HG03432 (cell line): ENCODE results near the gene DUSP22.
"Not testable (repeated sequence)": the region's sequence is repeated elsewhere in the genome, so short reads cannot be mapped to it uniquely, and the experiment has no call there.

Experiments used
- ATAC-seq: cut with Tn5 transposase; IDR thresholded peaks from one replicate; pipeline ENCODE4 v1.9.1; 2021; ENCODE audit warnings: mild to moderate bottlenecking, moderate library complexity; ENCODE audit not compliant: unreplicated experiment

The DUSP22 gene

DNA sequence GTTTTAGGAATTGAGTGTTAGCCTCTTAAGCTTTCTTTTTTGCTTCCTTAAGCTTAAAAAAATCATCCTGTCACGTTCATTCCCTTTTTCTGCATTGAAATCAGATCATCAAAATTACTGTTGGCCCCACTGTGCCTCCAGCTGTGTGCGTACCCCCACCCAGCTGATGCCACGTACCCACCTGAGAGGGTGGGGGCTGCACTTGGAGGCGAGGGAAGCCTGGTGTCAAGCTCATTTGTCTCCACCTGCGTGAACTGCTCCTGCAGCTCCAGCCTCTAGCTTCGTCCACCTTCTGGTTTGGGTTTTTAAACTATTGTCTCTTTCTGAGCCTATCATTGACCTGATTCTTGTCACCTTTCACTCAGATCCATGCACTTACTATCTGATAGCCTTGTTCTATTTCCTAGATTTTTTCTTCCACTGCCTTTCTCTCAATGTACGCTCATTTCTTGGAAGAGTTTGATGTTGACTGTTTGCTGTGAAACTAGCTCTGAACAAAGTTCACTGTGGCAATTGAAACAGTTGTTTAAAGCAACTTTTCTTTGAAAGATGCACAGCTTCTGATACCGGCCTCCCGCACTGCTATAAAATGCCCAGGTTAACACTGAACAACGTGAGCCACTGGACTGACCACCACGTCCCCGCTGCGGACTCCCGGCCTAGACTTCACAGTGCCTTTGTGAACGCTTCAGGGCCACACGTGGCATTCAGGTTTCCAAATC lies 69.3 kb downstream of the DUSP22 start:
- no peak for ATAC-seq

- no peak for ATAC-seq
Observed at GRCh38 chr6:362231-362923, 70.1 kb downstream of the DUSP22 start.

DNA sequence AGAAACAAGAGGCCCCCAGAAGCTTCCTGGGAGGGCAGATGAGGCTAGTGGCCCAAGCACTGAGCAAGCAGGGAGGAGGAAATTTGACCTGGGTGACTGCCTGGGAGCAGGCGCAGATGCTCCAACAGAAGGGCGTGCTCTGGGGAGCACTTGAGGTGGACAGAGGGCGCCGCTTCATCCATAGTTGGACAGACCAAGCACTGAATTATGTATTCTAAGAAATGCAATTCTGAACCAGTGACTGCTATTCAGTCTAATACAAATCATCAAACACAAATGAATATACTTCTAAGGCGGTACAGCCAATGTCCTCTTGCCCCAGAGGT lies 70.6 kb downstream of the DUSP22 start:
- no peak for ATAC-seq

- no peak for ATAC-seq
Observed at GRCh38 chr6:363291-363690, 71.0 kb downstream of the DUSP22 start.

GRCh38 chr6:363909-364308 lies 71.6 kb downstream of the DUSP22 start:
- ATAC-seq, result no peak

DNA sequence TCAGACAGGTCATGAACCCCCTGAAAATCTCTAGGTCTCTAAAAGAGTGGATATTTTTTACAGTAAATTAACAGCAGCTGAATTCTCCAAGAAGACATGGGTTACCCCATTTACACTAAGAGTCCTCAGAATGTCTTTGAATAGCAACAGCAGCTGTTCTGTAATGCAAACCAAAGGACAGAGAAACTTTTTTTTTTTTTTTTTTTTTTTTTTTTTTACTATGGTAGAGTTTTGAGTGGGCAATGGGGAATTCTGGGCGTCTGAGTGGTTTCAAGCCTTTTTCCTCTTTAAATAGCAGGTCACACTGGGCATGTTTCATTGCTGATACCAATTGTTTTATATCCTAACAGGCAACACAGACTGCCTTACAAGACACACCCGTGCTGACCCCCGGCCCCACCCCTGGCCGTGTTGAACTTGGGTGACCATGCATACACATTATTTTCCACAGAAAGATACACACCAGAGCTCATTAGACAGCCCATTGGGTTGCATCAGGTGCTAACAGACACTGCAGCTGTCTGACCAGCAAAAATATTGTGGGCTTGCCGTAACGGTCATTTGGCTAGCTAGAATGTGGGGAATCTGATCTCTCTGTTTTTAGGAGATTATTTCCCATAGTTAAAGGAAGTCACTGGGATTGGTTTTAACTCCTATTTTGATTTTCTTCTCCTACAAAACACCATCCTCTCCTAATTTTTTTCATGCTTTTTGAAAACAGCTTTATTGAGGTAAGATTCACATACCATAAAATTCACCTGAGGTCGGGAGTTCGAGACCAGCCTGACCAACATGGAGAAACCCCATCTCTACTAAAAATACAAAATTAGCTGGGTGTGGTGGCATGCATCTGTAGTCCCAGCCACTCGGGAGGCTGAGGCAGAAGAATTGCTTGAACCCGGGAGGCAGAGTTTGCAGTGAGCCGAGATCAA lies 72.6 kb downstream of the DUSP22 start:
- peak; percentile 62 for ATAC-seq

- ATAC-seq, result no peak
Observed at GRCh38 chr6:365835-366234, 73.5 kb downstream of the DUSP22 start.

DNA sequence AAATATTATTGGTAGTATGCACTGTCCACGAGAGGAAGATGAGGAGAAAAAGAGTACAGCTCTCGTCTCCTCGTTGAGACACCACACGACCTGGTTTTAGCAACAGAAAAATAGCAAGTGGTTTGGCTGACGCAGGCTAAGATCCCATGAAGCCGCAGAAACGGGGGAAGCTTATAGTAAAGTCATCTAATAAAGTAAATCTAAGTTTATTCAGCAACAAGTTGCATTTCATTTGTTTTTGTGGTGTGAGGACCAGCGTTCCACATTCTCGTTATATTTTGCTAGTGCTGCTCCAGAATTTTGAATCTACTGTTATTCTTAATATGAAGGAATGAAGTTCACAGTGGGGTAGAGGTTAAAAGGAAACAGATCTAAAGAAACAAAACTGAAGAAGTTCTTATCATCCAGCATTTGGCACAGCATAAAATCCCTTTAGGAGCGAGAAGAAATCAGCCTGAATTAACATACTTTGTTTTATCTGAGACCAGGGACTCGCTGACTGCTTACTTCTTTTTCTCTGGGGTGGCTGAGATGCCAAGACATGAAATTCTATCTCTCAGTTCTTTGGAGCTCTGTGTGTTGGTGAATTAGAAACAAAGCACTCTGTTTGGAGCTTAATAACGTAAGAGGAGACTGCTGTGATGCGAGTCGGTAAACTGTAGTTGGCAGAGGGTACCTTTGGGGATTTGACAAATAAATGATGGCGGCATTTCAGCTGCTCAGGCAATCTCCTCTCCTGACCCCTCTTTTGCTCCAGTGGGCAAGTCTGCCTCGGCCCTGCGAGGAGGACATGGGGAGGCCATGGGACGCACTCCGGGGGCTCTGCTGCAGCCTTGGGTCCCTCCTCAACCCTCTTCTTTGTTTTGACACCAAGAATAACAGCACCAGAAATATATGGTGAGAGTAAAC lies 74.4 kb downstream of the DUSP22 start:
- ATAC-seq, result no peak

GRCh38 chr6:367298-367794 lies 75.1 kb downstream of the DUSP22 start:
- no peak for ATAC-seq

DNA sequence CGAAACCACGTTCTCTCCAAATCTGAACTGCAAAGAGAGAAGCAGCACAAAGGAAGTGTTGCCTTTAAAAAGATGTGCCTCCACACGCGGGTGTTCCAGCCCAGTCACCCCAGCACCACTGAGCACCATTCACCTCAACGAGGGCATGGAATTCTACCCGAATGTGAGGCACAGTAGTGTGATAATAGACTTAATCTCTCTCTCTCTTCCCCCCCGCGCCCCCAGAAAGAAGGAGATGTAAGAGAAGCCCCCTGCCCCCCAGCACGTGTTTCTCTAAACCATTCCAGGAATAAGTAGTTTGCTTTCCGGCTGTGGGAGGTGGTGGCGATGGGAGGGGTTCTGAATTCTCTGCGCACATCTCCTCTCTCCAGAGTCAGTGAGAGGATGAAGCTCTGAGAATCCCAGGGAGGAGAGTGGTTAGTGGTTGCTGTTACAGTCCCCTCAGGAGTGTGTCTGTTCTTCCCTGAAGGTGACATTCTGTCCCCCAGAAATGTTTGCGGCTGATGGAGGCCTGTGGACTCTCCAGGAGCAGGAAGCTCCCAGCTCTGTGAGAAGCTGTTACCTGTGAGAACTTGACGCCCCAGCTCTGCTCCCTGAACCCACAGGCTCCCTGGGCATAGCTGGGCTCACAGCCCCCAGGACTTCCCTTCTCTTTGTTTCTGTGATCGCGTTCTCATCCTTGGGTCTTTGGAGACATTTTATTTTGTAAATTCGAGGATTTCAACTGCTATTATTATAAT lies 75.8 kb downstream of the DUSP22 start:
- ATAC-seq, result no peak

DNA sequence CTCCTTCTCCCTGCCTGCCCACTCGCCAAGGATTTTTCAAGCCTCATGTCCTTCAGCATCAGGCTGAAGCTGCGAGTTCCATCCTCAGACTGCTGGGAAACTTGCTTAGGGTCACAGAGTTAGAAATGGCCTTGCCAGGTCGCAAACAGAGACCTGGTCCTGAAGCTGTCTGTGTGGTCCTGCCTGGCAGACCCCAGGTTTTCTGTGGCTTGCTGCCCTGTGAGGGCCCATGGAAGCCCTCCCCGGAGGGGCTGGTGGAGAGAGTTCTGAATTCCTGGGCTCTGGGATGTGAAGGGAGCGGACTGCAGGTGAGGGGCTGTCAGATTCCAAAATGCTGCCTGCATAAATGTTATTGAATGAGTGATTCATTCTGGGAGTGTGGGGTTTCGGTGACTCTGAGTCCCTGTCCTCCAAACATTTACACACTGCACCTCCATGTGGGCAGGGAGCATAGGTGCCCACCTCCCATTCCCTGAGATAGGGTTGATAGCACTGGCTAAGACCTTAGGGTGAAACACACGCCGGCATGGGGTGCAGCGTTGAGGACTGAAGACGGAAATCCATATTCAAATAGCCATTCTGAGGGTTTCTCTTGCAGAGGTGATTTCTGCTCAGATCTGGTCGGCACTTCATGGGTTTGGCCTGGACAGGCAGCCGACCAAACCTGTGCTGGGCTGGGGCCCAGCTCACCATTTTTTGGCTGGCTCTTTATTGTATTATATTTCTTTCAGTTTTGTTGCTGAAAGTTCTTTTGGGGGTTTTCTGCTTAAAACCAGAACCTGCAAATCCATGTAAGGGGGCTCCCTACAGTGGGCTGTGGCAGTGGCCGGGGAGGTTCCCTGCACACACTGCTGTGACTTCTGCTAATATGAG lies 77.5 kb downstream of the DUSP22 start:
- ATAC-seq, result no peak

GRCh38 chr6:370555-370954 lies 78.3 kb downstream of the DUSP22 start:
- no peak for ATAC-seq

DNA sequence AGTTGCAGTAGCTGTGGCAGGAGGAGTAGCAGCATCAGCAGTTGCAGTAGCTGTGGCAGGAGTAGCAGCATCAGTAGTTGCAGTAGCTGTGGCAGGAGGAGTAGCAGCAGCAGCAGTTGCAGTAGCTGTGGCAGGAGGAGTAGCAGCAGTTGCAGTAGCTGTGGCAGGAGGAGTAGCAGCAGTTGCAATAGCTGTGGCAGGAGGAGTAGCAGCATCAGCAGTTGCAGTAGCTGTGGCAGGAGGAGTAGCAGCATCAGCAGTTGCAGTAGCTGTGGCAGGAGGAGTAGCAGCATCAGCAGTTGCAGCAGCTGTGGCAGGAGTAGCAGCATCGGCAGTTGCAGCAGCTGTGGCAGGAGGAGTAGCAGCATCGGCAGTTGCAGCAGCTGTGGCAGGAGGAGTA lies 79.6 kb downstream of the DUSP22 start:
- not testable (repeated sequence) for ATAC-seq

- peak; percentile 71 for ATAC-seq
Observed at GRCh38 chr6:372336-372911, 80.1 kb downstream of the DUSP22 start.

DNA sequence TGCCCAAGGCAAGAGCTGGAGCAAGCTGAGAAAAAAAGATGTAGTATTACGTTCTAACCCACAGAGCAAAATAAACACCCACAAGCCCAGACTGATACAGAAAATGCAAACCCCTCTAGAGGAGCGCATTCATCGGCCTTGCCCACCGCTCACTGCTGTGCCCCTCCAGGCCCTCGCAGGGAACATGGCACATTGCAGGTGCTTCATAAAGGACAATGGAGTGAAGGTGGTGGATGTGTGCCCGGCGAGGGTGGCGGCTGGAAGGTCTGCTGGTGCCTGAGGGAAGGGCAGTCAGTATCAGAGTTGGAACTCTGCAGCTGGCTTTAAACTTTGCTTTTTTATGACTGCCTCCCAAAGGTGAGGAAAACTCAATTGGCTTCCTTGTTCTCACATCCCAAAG lies 80.7 kb downstream of the DUSP22 start:
- ATAC-seq, result no peak

DNA sequence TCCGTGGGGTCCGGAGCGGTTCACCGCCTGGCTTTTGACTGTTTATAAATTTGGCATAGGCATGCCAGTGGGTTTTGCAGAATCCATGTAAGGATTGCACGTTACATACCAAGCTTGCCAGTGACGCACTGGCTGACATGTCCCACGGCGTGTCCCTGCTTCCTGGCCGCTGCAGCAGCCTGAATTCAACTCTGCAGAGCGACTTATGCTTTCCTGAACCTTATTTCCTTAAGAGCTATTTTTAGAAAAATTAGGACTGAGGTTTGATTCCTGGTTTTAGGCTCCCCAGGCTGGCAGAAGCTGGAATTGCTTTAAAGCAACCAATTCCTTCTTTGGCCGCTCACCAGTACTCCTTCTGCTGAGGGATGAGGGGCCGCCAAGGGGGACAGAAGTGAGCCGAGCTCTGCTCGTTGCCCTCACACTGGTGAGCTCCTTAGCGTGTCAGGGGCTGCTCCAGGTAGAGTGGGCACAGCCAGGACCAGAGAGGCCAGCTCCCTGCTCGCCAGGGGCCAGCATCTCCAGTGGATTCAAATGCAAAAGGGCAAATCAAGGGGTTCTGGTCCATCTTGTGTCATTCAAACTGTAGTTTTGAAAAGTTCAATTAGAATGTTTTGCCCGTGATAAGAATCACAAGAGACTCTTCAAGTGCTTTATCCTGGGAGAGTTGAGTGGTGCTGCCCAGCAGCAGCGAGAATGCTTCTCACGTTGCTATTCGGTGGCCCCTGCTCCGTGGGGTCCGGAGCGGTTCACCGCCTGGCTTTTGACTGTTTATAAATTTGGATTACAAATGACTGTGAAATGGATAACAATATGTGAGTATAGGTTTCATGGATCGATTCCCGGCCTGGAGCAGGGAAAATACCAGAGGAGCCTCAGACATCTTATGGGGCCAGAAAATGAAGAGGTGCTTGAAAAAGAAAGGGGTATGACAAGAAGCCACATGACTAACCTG lies 81.8 kb downstream of the DUSP22 start:
- no peak for ATAC-seq

DNA sequence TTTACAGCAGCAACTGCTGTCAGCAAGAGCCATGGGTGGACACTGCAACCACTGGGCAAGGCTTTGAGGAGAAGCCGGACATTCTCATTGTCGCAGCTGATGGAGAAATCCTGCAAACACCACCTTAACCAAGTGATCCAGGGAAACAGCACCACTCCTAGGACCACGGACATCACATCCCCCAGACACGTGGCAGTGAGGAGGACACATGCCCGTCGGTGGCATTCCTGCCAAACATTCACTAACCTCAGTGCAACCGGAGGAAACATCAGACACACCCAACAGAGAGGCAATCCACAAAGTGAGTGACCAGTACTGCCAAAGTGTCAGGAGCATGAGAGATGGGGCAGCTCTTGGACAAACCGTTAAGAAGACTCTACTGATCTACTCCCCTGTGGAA lies 82.7 kb downstream of the DUSP22 start:
- no peak for ATAC-seq
